B cell (primary cell): ENCODE data around the gene C1orf87. TPM values are rescaled to one million over a fixed set of nuclear protein-coding genes. Genes with fewer than 3 reads are reported as not detected.
A peak's percentile ranks its signal among the peaks of the same experiment; 100 is the strongest.

Experiments
- ATAC-seq: fragments of 200-7000 bp; cut with Tn5 transposase; one replicate; pipeline ENCODE4 v1.10.0; 2021; ENCODE audit warnings: low read depth, mild to moderate bottlenecking, moderate number of reproducible peaks, moderate library complexity
- CTCF ChIA-PET: fragments of 350-600 bp; sonication (Branson Sonifier 250); formaldehyde crosslinking; loops from one replicate; lab custom pipeline; 2021; ENCODE audit warnings: antibody characterized with exemption, inconsistent platforms; lab: Charles Lee
- POLR2A ChIA-PET: fragments of 350-600 bp; sonication (Branson Sonifier 250); formaldehyde crosslinking; loops from one replicate; lab custom pipeline; 2021; ENCODE audit warnings: antibody characterized with exemption; lab: Charles Lee
- DNase-seq: peaks from one replicate; pipeline ENCODE4 v3.0.0; 2013
- H2AFZ ChIP-seq: 2 replicates; pipeline ENCODE4 v1.6.1; 2012; ENCODE audit warnings: mild to moderate bottlenecking, low read depth, low read length; ENCODE audit not compliant: insufficient read depth, poor library complexity, severe bottlenecking
- H3K27ac ChIP-seq, 2 donors: 1 replicate in 1 of 2; 2 replicates in 1 of 2; pipeline ENCODE4 v1.5.1; 2012 to 2013; ENCODE audit warnings: low read length in 2 of 2, mild to moderate bottlenecking in 2 of 2, moderate library complexity in 1 of 2
- H3K27me3 ChIP-seq, 4 experiments: fragments of 200-600 bp in 1 of 4; sonication (generic) in 1 of 4; replicated peaks in 1 of 4; 1 replicate in 2 of 4; 2 replicates in 2 of 4; pipeline versions ENCODE4 v1.6.1 to v1.7.0; 2013 to 2016; ENCODE audit warnings: low read length in 3 of 4, mild to moderate bottlenecking in 2 of 4, mixed read lengths in 1 of 4, moderate library complexity in 1 of 4; ENCODE audit not compliant: insufficient read depth in 4 of 4, control insufficient read depth in 3 of 4; ENCODE audit errors: control extremely low read depth in 1 of 4
- H3K36me3 ChIP-seq, 2 experiments: replicated peaks in 1 of 2; 1 replicate in 1 of 2; 2 replicates in 1 of 2; pipeline versions ENCODE4 v1.6.1 to v1.7.1; 2013; ENCODE audit warnings: low read length in 1 of 2; ENCODE audit not compliant: insufficient read depth in 2 of 2, control insufficient read depth in 1 of 2; ENCODE audit errors: control extremely low read depth in 1 of 2, extremely low read depth in 1 of 2
- H3K4me1 ChIP-seq, 2 donors: fragments of 200-600 bp in 1 of 2; sonication (generic) in 1 of 2; 1 replicate in 1 of 2; 2 replicates in 1 of 2; pipeline versions ENCODE4 v1.5.1 to v1.6.1; 2013 to 2017; ENCODE audit warnings: low read length in 2 of 2; ENCODE audit not compliant: control insufficient read depth in 2 of 2, insufficient read depth in 2 of 2
- H3K4me2 ChIP-seq: replicated peaks from 2 replicates; pipeline ENCODE3; 2012; ENCODE audit warnings: mild to moderate bottlenecking, low read depth, low read length; ENCODE audit not compliant: poor library complexity, severe bottlenecking
- H3K4me3 ChIP-seq, 5 experiments: fragments of 200-600 bp in 1 of 5; sonication (generic) in 1 of 5; 1 replicate in 3 of 5; 2 replicates in 2 of 5; pipeline versions ENCODE4 v1.5.1 to v1.7.0; 2011 to 2016; ENCODE audit warnings: low read length in 4 of 5, mild to moderate bottlenecking in 4 of 5, low read depth in 2 of 5, control low read depth in 1 of 5, moderate library complexity in 1 of 5; ENCODE audit not compliant: insufficient read depth in 1 of 5; ENCODE audit errors: control extremely low read depth in 1 of 5, extremely low read depth in 1 of 5
- H3K79me2 ChIP-seq: fragments of 200-600 bp; sonication (generic); one replicate; pipeline ENCODE4 v1.6.0; 2016; ENCODE audit warnings: low read length; ENCODE audit not compliant: control insufficient read depth, insufficient read depth
- H3K9ac ChIP-seq: fragments of 200-600 bp; sonication (generic); 2 replicates; pipeline ENCODE4 v1.6.1; 2017; ENCODE audit warnings: mild to moderate bottlenecking, low read length, moderate library complexity
- H3K9me3 ChIP-seq, 3 donors: one replicate each; pipeline versions ENCODE4 v1.6.1 to v1.7.1; 2013; ENCODE audit warnings: low read length in 2 of 3; ENCODE audit not compliant: control insufficient read depth in 2 of 3, insufficient read depth in 1 of 3; ENCODE audit errors: control extremely low read depth in 1 of 3
- H4K20me1 ChIP-seq: 2 replicates; pipeline ENCODE4 v1.6.0; 2012; ENCODE audit warnings: mild to moderate bottlenecking, low read length; ENCODE audit not compliant: insufficient read depth, control insufficient read depth, poor library complexity, severe bottlenecking
- H3K27ac Mint-ChIP-seq: one replicate; pipeline ENCODE4 v1.8.0; 2021; ENCODE audit warnings: mixed read lengths
- H3K27me3 Mint-ChIP-seq: one replicate; pipeline ENCODE4 v1.8.0; 2021; ENCODE audit warnings: mixed read lengths
- H3K4me1 Mint-ChIP-seq: one replicate; pipeline ENCODE4 v1.8.0; 2021; ENCODE audit warnings: mixed read lengths
- H3K4me3 Mint-ChIP-seq: one replicate; pipeline ENCODE4 v1.8.0; 2021; ENCODE audit warnings: mixed read lengths
- H3K9me3 Mint-ChIP-seq: one replicate; pipeline ENCODE4 v1.8.0; 2022; ENCODE audit warnings: mixed read lengths; ENCODE audit not compliant: insufficient read depth
- EZH2 ChIP-seq: IDR thresholded peaks from 2 replicates; pipeline ENCODE4 v1.6.1; 2012; ENCODE audit warnings: borderline replicate concordance, low read depth, mild to moderate bottlenecking, moderate library complexity, low read length; ENCODE audit not compliant: insufficient read depth, poor library complexity, severe bottlenecking
- WGBS: methylation state at CpG from one replicate; pipeline ENCODE4 v1.1.5; 2013; ENCODE audit warnings: missing lambda C conversion rate; ENCODE audit not compliant: insufficient coverage; 5-methylcytosine and 5-hydroxymethylcytosine counted together
- intact Hi-C: fragments of 100-400 bp; cut with micrococcal nuclease; formaldehyde crosslinking; loops from one replicate; pipeline ENCODE4 v1.10.0; 2022
- polyA plus RNA-seq: library from polyadenylated mRNA; depleted of rRNA; stranded (reverse); fragments of >200 nt; gene quantifications from 2 replicates; pipeline ENCODE4 v1.2.3, GENCODE V29; 2012
- total RNA-seq, 2 donors: library from RNA; stranded (reverse); fragments of 120-200 nt in 1 of 2; gene quantifications; 1 replicate in 1 of 2; 2 replicates in 1 of 2; pipeline versions ENCODE4 v1.2.3 to v1.2.4, GENCODE V29; 2013 to 2022
- TF ChIP-seq, protein P1 (sequence below): fragments of 200-600 bp; IDR thresholded peaks from one replicate; pipeline ENCODE4 v1.8.0; 2022; ENCODE audit warnings: antibody characterized with exemption, mild to moderate bottlenecking

Gene C1orf87
- total and polyA plus RNA-seq, 2 donors (not counting 1 experiment from before 2014, with no cell fraction given): not detected

GRCh38 chr1:59972216-59972927 lies 101.2 kb downstream of the C1orf87 start:
- ChIA-PET CTCF (interaction anchor here (0.9 to 3.8 kb wide), 8 partner anchors 9 to 1889 kb away, joined by 3 to 27 read pairs (median 6); no protein-coding TSS in a partner anchor), POLR2A (no interaction called here)
- H4K20me1 ChIP-seq: no peaks in the 10 kb centered on the region
- H3K9ac ChIP-seq: no peak overlapping the region
- H3K27me3 ChIP-seq: peaks cover 0 to 11% (median 5%) of the 10 kb centered on the region in 4 experiments
- H3K4me2 ChIP-seq: no peak overlapping the region
- ATAC-seq (no peak), DNase-seq (no peak)
- TF ChIP-seq, protein P1, sequence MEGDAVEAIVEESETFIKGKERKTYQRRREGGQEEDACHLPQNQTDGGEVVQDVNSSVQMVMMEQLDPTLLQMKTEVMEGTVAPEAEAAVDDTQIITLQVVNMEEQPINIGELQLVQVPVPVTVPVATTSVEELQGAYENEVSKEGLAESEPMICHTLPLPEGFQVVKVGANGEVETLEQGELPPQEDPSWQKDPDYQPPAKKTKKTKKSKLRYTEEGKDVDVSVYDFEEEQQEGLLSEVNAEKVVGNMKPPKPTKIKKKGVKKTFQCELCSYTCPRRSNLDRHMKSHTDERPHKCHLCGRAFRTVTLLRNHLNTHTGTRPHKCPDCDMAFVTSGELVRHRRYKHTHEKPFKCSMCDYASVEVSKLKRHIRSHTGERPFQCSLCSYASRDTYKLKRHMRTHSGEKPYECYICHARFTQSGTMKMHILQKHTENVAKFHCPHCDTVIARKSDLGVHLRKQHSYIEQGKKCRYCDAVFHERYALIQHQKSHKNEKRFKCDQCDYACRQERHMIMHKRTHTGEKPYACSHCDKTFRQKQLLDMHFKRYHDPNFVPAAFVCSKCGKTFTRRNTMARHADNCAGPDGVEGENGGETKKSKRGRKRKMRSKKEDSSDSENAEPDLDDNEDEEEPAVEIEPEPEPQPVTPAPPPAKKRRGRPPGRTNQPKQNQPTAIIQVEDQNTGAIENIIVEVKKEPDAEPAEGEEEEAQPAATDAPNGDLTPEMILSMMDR: no peak
- no peak for TF ChIP-seq EZH2
- intact Hi-C loops: loop anchor here (5.0 to 10.0 kb wide), 3 partner anchors 1072 to 1895 kb away; no protein-coding TSS in a partner anchor
- peaks cover 5 to 6% of the 10 kb centered on the region in 2 donors for H3K4me1 ChIP-seq
- H3K4me3 ChIP-seq: no peak overlapping the region
- no peaks in the 10 kb centered on the region for H3K79me2 ChIP-seq
- H3K36me3 ChIP-seq: no peaks in the 10 kb centered on the region
- Mint-ChIP-seq H3K27ac (no peak overlapping the region), H3K4me3 (no peak overlapping the region), H3K9me3 (no peaks in the 10 kb centered on the region), H3K27me3 (peaks cover 39% of the 10 kb centered on the region), H3K4me1 (peaks cover 5% of the 10 kb centered on the region)
- no peaks in the 10 kb centered on the region for H3K9me3 ChIP-seq
- H3K27ac ChIP-seq: no peak overlapping the region
- no peak overlapping the region for H2AFZ ChIP-seq
- WGBS: 94% methylated on average over 18 of the region's 20 CpGs

DNA sequence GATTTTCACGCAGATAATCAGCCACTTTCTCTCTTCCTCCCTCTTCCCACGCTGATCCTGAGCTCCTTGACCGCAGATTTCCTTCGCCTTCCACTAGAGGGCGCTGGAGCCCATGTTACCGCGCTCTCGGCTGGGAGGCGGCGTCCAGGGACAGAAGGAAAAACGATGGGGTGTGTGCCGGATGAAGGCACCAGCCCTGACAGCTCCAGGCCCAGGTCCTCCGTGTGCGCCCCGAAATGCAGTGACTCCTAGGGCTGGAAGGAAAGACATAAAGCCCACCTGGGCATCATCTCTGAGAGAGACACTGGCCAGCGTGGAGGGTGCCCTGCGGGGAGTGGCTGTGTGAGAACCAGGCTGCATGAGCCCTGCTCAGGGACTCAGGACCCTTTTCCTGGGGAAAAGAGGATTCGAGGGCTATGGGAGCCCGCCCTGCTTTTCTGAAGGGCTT lies 102.1 kb downstream of the C1orf87 start:
- ATAC-seq: no peak
- Histone ChIP-seq H3K4me3 (no peak overlapping the region), H3K36me3 (no peaks in the 10 kb centered on the region), H3K9ac (no peak overlapping the region), H3K4me1 (peaks cover 3 to 5% of the 10 kb centered on the region in 2 donors), H3K27me3 (peaks cover 0 to 8% (median 3%) of the 10 kb centered on the region in 4 experiments), H2AFZ (no peak overlapping the region), H4K20me1 (no peaks in the 10 kb centered on the region), H3K79me2 (no peaks in the 10 kb centered on the region), H3K4me2 (peak overlapping the region; percentile 38), H3K27ac (no peak overlapping the region), H3K9me3 (no peaks in the 10 kb centered on the region)
- Mint-ChIP-seq H3K27me3 (peaks cover 34% of the 10 kb centered on the region), H3K9me3 (no peaks in the 10 kb centered on the region), H3K4me1 (peaks cover 5% of the 10 kb centered on the region), H3K4me3 (no peak overlapping the region), H3K27ac (no peak overlapping the region)
- intact Hi-C loops: loop anchor here (5.0 to 10.0 kb wide), 3 partner anchors 1073 to 1896 kb away; no protein-coding TSS in a partner anchor
- TF ChIP-seq, protein P1: peak; percentile 80
- no peak for TF ChIP-seq EZH2
- ChIA-PET POLR2A (no interaction called here), CTCF (interaction anchor here (0.8 to 3.8 kb wide), 18 partner anchors 8 to 1890 kb away, joined by 3 to 27 read pairs (median 4); no protein-coding TSS in a partner anchor)
- DNase-seq: peak; percentile 49
- WGBS: 14% methylated on average over 13 of the region's 19 CpGs
